K562 (cell line): ENCODE data around the gene CBFA2T3. TPM values are rescaled to one million over a fixed set of nuclear protein-coding genes. Genes with fewer than 3 reads are reported as not detected.

Experiments
- CBX1 ChIP-seq: sonication (generic); IDR thresholded peaks from 2 replicates; pipeline ENCODE4 v1.6.1; 2016; ENCODE audit warnings: antibody characterized with exemption, low read depth, mild to moderate bottlenecking
- CBX2 ChIP-seq: fragments of 200-600 bp; sonication (generic); IDR thresholded peaks from one replicate; pipeline ENCODE4 v1.6.1; 2012; ENCODE audit warnings: mild to moderate bottlenecking, low read length, inconsistent platforms; ENCODE audit not compliant: insufficient read depth, poor library complexity, severe bottlenecking
- CBX5 ChIP-seq: IDR thresholded peaks from 2 replicates; pipeline ENCODE4 v1.6.1; 2014; ENCODE audit warnings: low read depth, borderline replicate concordance
- FIP1L1 ChIP-seq: fragments of 200-400 bp; formaldehyde crosslinking; IDR thresholded peaks from 2 replicates; pipeline ENCODE4 v1.6.1; 2018; ENCODE audit warnings: mild to moderate bottlenecking, low read depth, low read length; ENCODE audit not compliant: poor library complexity, severe bottlenecking
- FOXA3 ChIP-seq, 2 experiments: fragments of 450-650 bp in 1 of 2; sonication (generic) in 1 of 2; formaldehyde crosslinking; IDR thresholded peaks in 1 of 2; conservative IDR thresholded peaks in 1 of 2; 2 replicates each; pipeline versions ENCODE4 v1.4.0 to v1.8.0; 2020 to 2022; ENCODE audit warnings: mild to moderate bottlenecking in 2 of 2, missing genetic modification reagents in 1 of 2
- FOXM1 ChIP-seq, 2 experiments: fragments of 450-650 bp in 1 of 2; sonication (generic) in 1 of 2; formaldehyde crosslinking in 1 of 2; IDR thresholded peaks; 2 replicates each; pipeline versions ENCODE4 v1.6.1 to v1.9.0; 2017 to 2022; ENCODE audit warnings: low read depth in 2 of 2, mild to moderate bottlenecking in 2 of 2, missing genetic modification reagents in 1 of 2, moderate library complexity in 1 of 2
- MEF2A ChIP-seq: IDR thresholded peaks from 2 replicates; pipeline ENCODE4 v1.6.1; 2011; ENCODE audit warnings: low read depth, mild to moderate bottlenecking, low read length, moderate library complexity; ENCODE audit not compliant: control insufficient read depth
- NR2C2 ChIP-seq, 2 experiments: fragments of 200-800 bp in 1 of 2; sonication (Bioruptor generic) in 1 of 2; sonication (generic) in 1 of 2; formaldehyde crosslinking in 1 of 2; IDR thresholded peaks; 2 replicates each; pipeline versions ENCODE4 v1.6.1 to v1.8.0; 2016 to 2022; ENCODE audit warnings: mild to moderate bottlenecking in 1 of 2, missing compliant biosample characterization in 1 of 2, missing genetic modification characterization in 1 of 2, missing genetic modification reagents in 1 of 2
- RCOR1 ChIP-seq, 2 experiments: IDR thresholded peaks; 2 replicates each; pipeline ENCODE4 v1.6.1; 2012; ENCODE audit warnings: low read depth in 2 of 2, low read length in 2 of 2, borderline replicate concordance in 1 of 2, improper control_type of control experiment in 1 of 2
- SIX5 ChIP-seq, 2 experiments: IDR thresholded peaks; 2 replicates each; pipeline ENCODE4 v1.6.1; 2011; ENCODE audit warnings: low read length in 2 of 2, borderline replicate concordance in 1 of 2, low read depth in 1 of 2, mild to moderate bottlenecking in 1 of 2, moderate library complexity in 1 of 2; ENCODE audit not compliant: insufficient read depth in 1 of 2
- SNRNP70 ChIP-seq: fragments of 200-400 bp; formaldehyde crosslinking; optimal IDR thresholded peaks from 2 replicates; pipeline ENCODE3; 2017; ENCODE audit warnings: low read depth, low read length
- TAF15 ChIP-seq: fragments of 200-400 bp; formaldehyde crosslinking; IDR thresholded peaks from 2 replicates; pipeline ENCODE4 v1.6.1; 2017; ENCODE audit warnings: mild to moderate bottlenecking, low read depth, low read length, moderate library complexity
- TBL1XR1 ChIP-seq, 2 experiments: IDR thresholded peaks; 2 replicates each; pipeline ENCODE4 v1.6.1; 2012; ENCODE audit warnings: improper control_type of control experiment in 2 of 2, low read length in 2 of 2, mild to moderate bottlenecking in 1 of 2
- TFE3 ChIP-seq: fragments of 450-650 bp; formaldehyde crosslinking; IDR thresholded peaks from 2 replicates; pipeline ENCODE4 v1.4.0; 2020; ENCODE audit warnings: mild to moderate bottlenecking, mixed read lengths
- YBX1 ChIP-seq: fragments of 450-650 bp; IDR thresholded peaks from 2 replicates; pipeline ENCODE4 v1.7.1; 2016; ENCODE audit warnings: mild to moderate bottlenecking
- ZNF407 ChIP-seq: fragments of 450-650 bp; IDR thresholded peaks from 2 replicates; pipeline ENCODE4 v1.6.1; 2016; ENCODE audit warnings: low read depth
- ZNF764 ChIP-seq: fragments of 250-450 bp; sonication (Bioruptor Pico); IDR thresholded peaks from 2 replicates; pipeline ENCODE4 v1.4.0; 2020; ENCODE audit warnings: low read depth, mild to moderate bottlenecking, moderate library complexity
- ZNF780A ChIP-seq: fragments of 250-450 bp; sonication (Bioruptor Pico); IDR thresholded peaks from 2 replicates; pipeline ENCODE4 v1.5.0; 2021; ENCODE audit warnings: mild to moderate bottlenecking
- polyA plus RNA-seq, 8 experiments: library from polyadenylated mRNA; depleted of rRNA in 4 of 8; stranded (reverse) in 5 of 8; unstranded in 3 of 8; fragments of >200 nt; fragmentation: Nextera tagmentation in 2 of 8; fragmentation: Illumina TruSeq in 1 of 8; extraction: Ambion mirVana in 2 of 8; extraction: Trizol in 1 of 8; gene quantifications; 2 replicates each; pipeline versions ENCODE4 v1.2.1 to v1.2.3, GENCODE V29; 2011 to 2014; ENCODE audit warnings: inconsistent platforms in 1 of 8, missing spikeins in 1 of 8
- total RNA-seq, 7 experiments: library from RNA; depleted of rRNA in 6 of 7; stranded (reverse); fragments of >200 nt in 6 of 7; fragmentation: Illumina TruSeq in 2 of 7; extraction: Trizol in 2 of 7; gene quantifications; 2 replicates each; pipeline versions ENCODE4 v1.2.1 to v1.2.3, GENCODE V29; 2011 to 2021; ENCODE audit warnings: low replicate concordance in 1 of 7

The CBFA2T3 gene
- total and polyA plus RNA-seq, 9 of the 15 experiments (the other 6 are each of a cell fraction or from before 2014, with no cell fraction given): 2.3 to 145 (median 6.7) TPM

GRCh38 chr16:89026121-89026612, 49.2 kb upstream of the CBFA2T3 start (continued):
- TF ChIP-seq FIP1L1 (no peak), FOXM1 (IDR thresholded peaks at IDR 0.05; ENCODE audit: low read depth) (no peak), FOXM1 (CRISPR knock-in tag; IDR thresholded peaks at IDR 0.05; ENCODE audit: low read depth) (no peak), ZNF780A (no peak), RCOR1 (IDR thresholded peaks at IDR 0.05; ENCODE audit: borderline replicate concordance in 1 of 2, low read depth in 2 of 2, low read length in 2 of 2) (peak in 1 of 2 experiments; percentile 84; a peak in 1 of 4 replicates), TFE3 (CRISPR knock-in tag) (no peak), CBX5 (no peak), SIX5 (IDR thresholded peaks at IDR 0.05; ENCODE audit: borderline replicate concordance in 1 of 2, insufficient read depth in 1 of 2, low read depth in 1 of 2, low read length in 2 of 2) (no peak), TAF15 (no peak), ZNF764 (no peak), NR2C2 (CRISPR knock-in tag; IDR thresholded peaks at IDR 0.05) (no peak), NR2C2 (tag; IDR thresholded peaks at IDR 0.05) (0 out of 2 replicates have a peak, but pooled peaks have one; percentile 22), YBX1 (no peak), FOXA3 (CRISPR knock-in tag; conservative IDR thresholded peaks at IDR 0.05 in 1 of 2, IDR thresholded peaks at IDR 0.05 in 1 of 2) (peak in 1 of 2 experiments; percentile 31; a peak in 1 of 4 replicates), ZNF407 (no peak), TBL1XR1 (IDR thresholded peaks at IDR 0.05; ENCODE audit: low read length in 2 of 2) (no peak), SNRNP70 (no peak), MEF2A (no peak), CBX2 (no peak), CBX1 (no peak)
